WTC11 (cell line): ENCODE data around the gene COL19A1. TPM values are rescaled to one million over a fixed set of nuclear protein-coding genes. Genes with fewer than 3 reads are reported as not detected.

Source experiments
- ATAC-seq: fragments of 200-7000 bp; cut with Tn5 transposase; 2 replicates; pipeline ENCODE4 v1.10.0; 2021; ENCODE audit warnings: mild to moderate bottlenecking, moderate library complexity
- CTCF ChIA-PET: fragments of 300-600 bp; sonication (Branson Sonifier 250); formaldehyde crosslinking; loops from one replicate; lab custom pipeline; 2021; ENCODE audit warnings: antibody characterized with exemption; lab: Charles Lee
- POLR2A ChIA-PET: fragments of 350-600 bp; sonication (Branson Sonifier 250); formaldehyde crosslinking; loops from one replicate; lab custom pipeline; 2021; ENCODE audit warnings: antibody characterized with exemption; lab: Charles Lee
- DNase-seq: peaks from one replicate; pipeline ENCODE4 v3.0.0; 2021; ENCODE audit warnings: low spot score
- H3K27ac Mint-ChIP-seq: 2 replicates; pipeline ENCODE4 v1.8.0; 2021; ENCODE audit warnings: mixed read lengths
- H3K27me3 Mint-ChIP-seq: 2 replicates; pipeline ENCODE4 v1.8.0; 2021; ENCODE audit warnings: low read depth, mild to moderate bottlenecking, moderate library complexity, mixed read lengths
- H3K36me3 Mint-ChIP-seq: 2 replicates; pipeline ENCODE4 v1.8.0; 2021; ENCODE audit warnings: mixed read lengths
- H3K4me1 Mint-ChIP-seq: 2 replicates; pipeline ENCODE4 v1.8.0; 2022; ENCODE audit warnings: mixed read lengths
- H3K4me3 Mint-ChIP-seq: 2 replicates; pipeline ENCODE4 v1.8.0; 2021; ENCODE audit warnings: mild to moderate bottlenecking, moderate library complexity, mixed read lengths
- H3K9me3 Mint-ChIP-seq: 2 replicates; pipeline ENCODE4 v1.8.0; 2021; ENCODE audit warnings: mixed read lengths
- ARID4B ChIP-seq: sonication (generic); formaldehyde crosslinking; IDR thresholded peaks from 2 replicates; pipeline ENCODE4 v1.8.0; 2023; ENCODE audit warnings: missing genetic modification reagents, mild to moderate bottlenecking, borderline replicate concordance
- ATF6 ChIP-seq: sonication (generic); formaldehyde crosslinking; IDR thresholded peaks from 2 replicates; pipeline ENCODE4 v1.8.1; 2023; ENCODE audit warnings: mild to moderate bottlenecking, missing genetic modification reagents
- ERG ChIP-seq: fragments of 250-450 bp; sonication (Bioruptor Pico); IDR thresholded peaks from 2 replicates; pipeline ENCODE4 v1.8.0; 2021; ENCODE audit warnings: mild to moderate bottlenecking
- ETV6 ChIP-seq: sonication (generic); formaldehyde crosslinking; IDR thresholded peaks from 2 replicates; pipeline ENCODE4 v1.8.1; 2022; ENCODE audit warnings: mild to moderate bottlenecking, missing genetic modification reagents
- GRHL2 ChIP-seq: fragments of 250-450 bp; sonication (Bioruptor Pico); IDR thresholded peaks from 2 replicates; pipeline ENCODE4 v1.8.0; 2022; ENCODE audit warnings: mild to moderate bottlenecking, moderate library complexity; ENCODE audit not compliant: insufficient replicate concordance, severe bottlenecking
- MAX ChIP-seq: sonication (generic); formaldehyde crosslinking; IDR thresholded peaks from 2 replicates; pipeline ENCODE4 v1.8.0; 2022; ENCODE audit warnings: mild to moderate bottlenecking, missing genetic modification reagents
- MXD4 ChIP-seq: fragments of 250-450 bp; sonication (Bioruptor Pico); IDR thresholded peaks from 2 replicates; pipeline ENCODE4 v1.8.0; 2021; ENCODE audit warnings: mild to moderate bottlenecking, moderate library complexity, borderline replicate concordance
- NR2C2 ChIP-seq: sonication (generic); formaldehyde crosslinking; IDR thresholded peaks from 2 replicates; pipeline ENCODE4 v1.8.0; 2022; ENCODE audit warnings: mild to moderate bottlenecking, missing genetic modification reagents
- SOX15 ChIP-seq: fragments of 250-450 bp; sonication (Bioruptor Pico); IDR thresholded peaks from 2 replicates; pipeline ENCODE4 v1.9.0; 2021; ENCODE audit warnings: mild to moderate bottlenecking
- SP1 ChIP-seq: sonication (generic); formaldehyde crosslinking; conservative IDR thresholded peaks from 2 replicates; pipeline ENCODE4 v1.8.1; 2022; ENCODE audit warnings: missing genetic modification reagents
- TCF7 ChIP-seq: sonication (generic); formaldehyde crosslinking; IDR thresholded peaks from 2 replicates; pipeline ENCODE4 v1.8.0; 2022; ENCODE audit warnings: mild to moderate bottlenecking, low read depth, missing genetic modification reagents, moderate library complexity
- TEAD4 ChIP-seq: sonication (generic); formaldehyde crosslinking; IDR thresholded peaks from 2 replicates; pipeline ENCODE4 v1.8.0; 2022; ENCODE audit warnings: mild to moderate bottlenecking, missing genetic modification reagents
- USF1 ChIP-seq: sonication (generic); formaldehyde crosslinking; IDR thresholded peaks from 2 replicates; pipeline ENCODE4 v1.8.0; 2022; ENCODE audit warnings: mild to moderate bottlenecking, missing genetic modification reagents
- USF2 ChIP-seq: sonication (generic); formaldehyde crosslinking; IDR thresholded peaks from 2 replicates; pipeline ENCODE4 v1.8.1; 2023; ENCODE audit warnings: mild to moderate bottlenecking, missing genetic modification reagents, moderate library complexity
- ZNF121 ChIP-seq: sonication (generic); formaldehyde crosslinking; IDR thresholded peaks from 2 replicates; pipeline ENCODE4 v1.8.0; 2023; ENCODE audit warnings: missing genetic modification reagents
- ZNF263 ChIP-seq: sonication (generic); formaldehyde crosslinking; IDR thresholded peaks from 2 replicates; pipeline ENCODE4 v1.8.1; 2022; ENCODE audit warnings: low read depth, mild to moderate bottlenecking, moderate library complexity, missing genetic modification reagents
- ZNF281 ChIP-seq: sonication (generic); formaldehyde crosslinking; IDR thresholded peaks from 2 replicates; pipeline ENCODE4 v1.8.0; 2023; ENCODE audit warnings: mild to moderate bottlenecking, missing genetic modification reagents
- ZNF423 ChIP-seq: fragments of 250-450 bp; sonication (Bioruptor Pico); IDR thresholded peaks from 2 replicates; pipeline ENCODE4 v2.1.2; 2022; ENCODE audit warnings: mild to moderate bottlenecking, moderate library complexity
- ZNF512 ChIP-seq: sonication (generic); formaldehyde crosslinking; IDR thresholded peaks from 2 replicates; pipeline ENCODE4 v1.8.1; 2022; ENCODE audit warnings: missing genetic modification reagents, borderline replicate concordance
- ZSCAN18 ChIP-seq: fragments of 250-450 bp; sonication (Bioruptor Pico); IDR thresholded peaks from 2 replicates; pipeline ENCODE4 v2.1.2; 2022; ENCODE audit warnings: mild to moderate bottlenecking, moderate library complexity
- total RNA-seq: library from RNA; stranded (reverse); gene quantifications from 3 replicates; pipeline ENCODE4 v1.2.3, GENCODE V29; 2021

COL19A1 gene
- total RNA-seq, 1 experiment from 2014 or later: not detected

- TF ChIP-seq ARID4B (CRISPR knock-in tag): no peak
- no peak for TF ChIP-seq SP1
- no peak for TF ChIP-seq ERG
- TF ChIP-seq USF1 (CRISPR knock-in tag): no peak
These were observed 258.1 kb downstream of the COL19A1 start (continued) for GRCh38 chr6:70124443-70124842.

- Mint-ChIP-seq H3K27me3 (peaks cover 5% of the 10 kb centered on the region; the same call in 1 of the 2 replicates), H3K4me1 (no peaks in the 10 kb centered on the region), H3K4me3 (no peak overlapping the region), H3K36me3 (no peaks in the 10 kb centered on the region), H3K9me3 (no peaks in the 10 kb centered on the region), H3K27ac (no peak overlapping the region)
- ChIA-PET CTCF (interaction anchor here (0.7 to 1.2 kb wide), 2 partner anchors 11 to 18 kb away, joined by 3 read pairs; no protein-coding TSS in a partner anchor), POLR2A (no interaction called here)
- ATAC-seq (no peak), DNase-seq (no peak)
- no peak for TF ChIP-seq TCF7
- no peak for TF ChIP-seq ZNF281 (CRISPR knock-in tag)
- TF ChIP-seq ATF6 (CRISPR knock-in tag): no peak
- TF ChIP-seq ZNF423 (CRISPR knock-in tag): no peak
- no peak for TF ChIP-seq ZSCAN18 (CRISPR knock-in tag)
- no peak for TF ChIP-seq GRHL2
- no peak for TF ChIP-seq NR2C2
- no peak for TF ChIP-seq ETV6 (CRISPR knock-in tag)
- no peak for TF ChIP-seq MAX (CRISPR knock-in tag)
- no peak for TF ChIP-seq ZNF263 (CRISPR knock-in tag)
- TF ChIP-seq SOX15 (CRISPR knock-in tag): no peak
- TF ChIP-seq USF2: no peak
- TF ChIP-seq ZNF121 (CRISPR knock-in tag): no peak
- no peak for TF ChIP-seq TEAD4
- no peak for TF ChIP-seq MXD4 (CRISPR knock-in tag)
- no peak for TF ChIP-seq ZNF512
These were observed 258.7 kb downstream of the COL19A1 start for GRCh38 chr6:70124882-70125545.
